GM18520 (cell line): ENCODE results near the gene INTS1.

Source experiments
- ATAC-seq: cut with Tn5 transposase; IDR thresholded peaks from one replicate; pipeline ENCODE4 v1.9.1; 2021; ENCODE audit not compliant: unreplicated experiment

The INTS1 gene

GRCh38 chr7:1542329-1542728 is 38.1 kb upstream of the INTS1 start:
- no peak for ATAC-seq

- ATAC-seq = no peak
Observed at GRCh38 chr7:1541431-1542162, 37.4 kb upstream of the INTS1 start.

GRCh38 chr7:1540776-1541271 is 36.6 kb upstream of the INTS1 start:
- ATAC-seq = no peak

GRCh38 chr7:1539882-1540775 is 35.9 kb upstream of the INTS1 start:
- no peak for ATAC-seq

- no peak for ATAC-seq
Observed at GRCh38 chr7:1539181-1539881, 35.1 kb upstream of the INTS1 start.

GRCh38 chr7:1538544-1539180 is 34.5 kb upstream of the INTS1 start:
- no peak for ATAC-seq

GRCh38 chr7:1537535-1538412 is 33.6 kb upstream of the INTS1 start:
- no peak for ATAC-seq

GRCh38 chr7:1536743-1537534 is 32.8 kb upstream of the INTS1 start:
- no peak for ATAC-seq

GRCh38 chr7:1536455-1536742 is 32.2 kb upstream of the INTS1 start:
- no peak for ATAC-seq

- no peak for ATAC-seq
Observed at GRCh38 chr7:1535701-1536454, 31.7 kb upstream of the INTS1 start.

GRCh38 chr7:1535100-1535458 is 30.9 kb upstream of the INTS1 start:
- no peak for ATAC-seq

- no peak for ATAC-seq
Observed at GRCh38 chr7:1534330-1535099, 30.3 kb upstream of the INTS1 start.

- ATAC-seq = no peak
Observed at GRCh38 chr7:1533547-1534329, 29.5 kb upstream of the INTS1 start.

- ATAC-seq = no peak
Observed at GRCh38 chr7:1533255-1533546, 29.0 kb upstream of the INTS1 start.

- ATAC-seq = no peak
Observed at GRCh38 chr7:1532456-1533254, 28.5 kb upstream of the INTS1 start.

GRCh38 chr7:1531979-1532455 is 27.8 kb upstream of the INTS1 start:
- ATAC-seq = no peak
